Central memory CD8-positive, alpha-beta T cell (primary cell): ENCODE results near the gene PPARA.
A peak's percentile ranks its signal among the peaks of the same experiment; 100 is the strongest.
"Not testable (repeated sequence)": the region's sequence is repeated elsewhere in the genome, so short reads cannot be mapped to it uniquely, and the experiment has no call there.

Experiments used
- ATAC-seq: fragments of 150-1000 bp; cut with Tn5 transposase; replicated peaks from 2 replicates; pipeline ENCODE4 v1.10.0; 2022; ENCODE audit warnings: mild to moderate bottlenecking, moderate FRiP score, moderate number of reproducible peaks; ENCODE audit not compliant: poor library complexity, severe bottlenecking; ENCODE audit errors: extremely low read depth
- DNase-seq, 2 donors: peaks; one replicate each; pipeline ENCODE4 v3.0.0; 2021; ENCODE audit warnings: low spot score in 2 of 2
- H3K27ac Mint-ChIP-seq: one replicate; pipeline ENCODE4 v1.8.0; 2022; ENCODE audit warnings: low read depth, mild to moderate bottlenecking, moderate library complexity, mixed read lengths
- H3K27me3 Mint-ChIP-seq: one replicate; pipeline ENCODE4 v1.8.0; 2022; ENCODE audit warnings: mixed read lengths
- H3K36me3 Mint-ChIP-seq: one replicate; pipeline ENCODE4 v1.8.0; 2022; ENCODE audit warnings: mild to moderate bottlenecking, moderate library complexity, mixed read lengths; ENCODE audit not compliant: insufficient read depth
- H3K4me1 Mint-ChIP-seq: one replicate; pipeline ENCODE4 v1.8.0; 2022; ENCODE audit warnings: mixed read lengths
- H3K4me3 Mint-ChIP-seq: one replicate; pipeline ENCODE4 v1.8.0; 2022; ENCODE audit warnings: mild to moderate bottlenecking, moderate library complexity, mixed read lengths
- H3K9me3 Mint-ChIP-seq: one replicate; pipeline ENCODE4 v1.8.0; 2022; ENCODE audit warnings: mixed read lengths

Gene PPARA

DNA sequence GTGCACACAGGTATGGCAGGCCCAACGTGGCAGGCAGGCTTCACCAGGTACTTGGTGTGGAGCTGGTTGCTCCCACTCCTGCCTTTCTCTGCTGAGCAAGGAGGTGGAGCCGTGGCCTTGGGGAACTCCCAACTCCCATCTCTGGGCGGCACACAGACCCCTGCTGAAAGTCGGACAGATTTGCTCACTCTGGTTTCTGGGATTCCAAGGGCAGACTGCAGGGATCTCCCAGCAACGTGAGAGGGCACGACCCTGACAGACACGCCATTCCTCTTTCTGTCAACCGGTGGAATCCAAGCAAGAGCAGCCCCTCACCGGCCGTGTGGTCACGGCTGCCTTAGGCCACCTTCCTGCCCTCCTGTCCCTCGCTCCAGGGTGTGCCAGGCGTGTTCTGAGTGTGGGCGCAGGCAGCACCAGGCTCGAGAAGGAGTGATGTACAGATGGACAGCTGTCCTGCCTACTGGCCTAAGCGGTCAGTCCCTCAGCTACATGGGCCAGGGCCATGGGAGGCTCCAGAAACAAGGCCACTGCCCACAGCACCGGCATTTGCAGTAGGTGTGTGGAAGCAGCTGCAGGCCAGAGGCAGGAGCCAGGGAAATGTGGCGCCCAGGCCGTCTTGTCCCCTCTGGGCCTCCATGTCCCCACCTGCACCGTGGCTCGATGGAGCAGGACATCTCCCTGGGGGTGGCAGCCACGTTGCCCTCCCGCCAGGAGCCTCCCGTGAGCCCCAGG lies 13.7 kb upstream of the PPARA start:
- H3K4me3 Mint-ChIP-seq, result no peak overlapping the region
- DNase-seq, result no peak
- H3K27ac Mint-ChIP-seq, result no peak overlapping the region
- no peaks in the 10 kb centered on the region for H3K36me3 Mint-ChIP-seq
- no peaks in the 10 kb centered on the region for H3K27me3 Mint-ChIP-seq
- H3K4me1 Mint-ChIP-seq, result peaks cover 3% of the 10 kb centered on the region
- no peak for ATAC-seq
- H3K9me3 Mint-ChIP-seq, result no peaks in the 10 kb centered on the region

DNA sequence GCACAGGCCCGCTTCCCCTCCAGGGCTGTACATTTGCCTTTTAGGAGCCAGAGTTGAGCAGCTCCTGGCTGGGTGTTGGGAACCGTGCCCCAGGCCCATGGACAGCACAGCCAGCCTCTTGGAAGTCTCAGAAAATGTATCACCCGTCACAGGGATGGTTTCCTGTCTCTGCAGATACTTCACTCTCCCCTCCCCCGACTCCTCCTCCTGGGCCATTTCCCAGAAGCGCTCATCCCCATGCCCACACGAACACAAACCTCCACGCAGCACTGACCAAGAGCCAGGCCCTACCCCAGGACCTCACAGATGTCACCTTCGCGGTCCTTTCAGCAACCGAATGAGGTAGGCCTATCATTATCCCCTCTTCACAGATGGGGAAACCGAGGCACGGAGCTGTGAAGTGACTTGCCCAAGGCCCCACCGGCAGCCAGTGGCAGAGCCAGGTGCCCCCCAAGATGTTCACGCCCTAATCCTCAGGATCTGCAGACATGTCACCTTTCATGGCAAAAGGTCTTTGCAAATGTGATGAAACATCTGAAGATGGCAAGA lies 13.0 kb upstream of the PPARA start:
- ATAC-seq (no peak), DNase-seq (no peak)
- Mint-ChIP-seq H3K36me3 (no peaks in the 10 kb centered on the region), H3K4me1 (peaks cover 4% of the 10 kb centered on the region), H3K27me3 (no peaks in the 10 kb centered on the region), H3K9me3 (no peaks in the 10 kb centered on the region), H3K27ac (no peak overlapping the region), H3K4me3 (no peak overlapping the region)

DNA sequence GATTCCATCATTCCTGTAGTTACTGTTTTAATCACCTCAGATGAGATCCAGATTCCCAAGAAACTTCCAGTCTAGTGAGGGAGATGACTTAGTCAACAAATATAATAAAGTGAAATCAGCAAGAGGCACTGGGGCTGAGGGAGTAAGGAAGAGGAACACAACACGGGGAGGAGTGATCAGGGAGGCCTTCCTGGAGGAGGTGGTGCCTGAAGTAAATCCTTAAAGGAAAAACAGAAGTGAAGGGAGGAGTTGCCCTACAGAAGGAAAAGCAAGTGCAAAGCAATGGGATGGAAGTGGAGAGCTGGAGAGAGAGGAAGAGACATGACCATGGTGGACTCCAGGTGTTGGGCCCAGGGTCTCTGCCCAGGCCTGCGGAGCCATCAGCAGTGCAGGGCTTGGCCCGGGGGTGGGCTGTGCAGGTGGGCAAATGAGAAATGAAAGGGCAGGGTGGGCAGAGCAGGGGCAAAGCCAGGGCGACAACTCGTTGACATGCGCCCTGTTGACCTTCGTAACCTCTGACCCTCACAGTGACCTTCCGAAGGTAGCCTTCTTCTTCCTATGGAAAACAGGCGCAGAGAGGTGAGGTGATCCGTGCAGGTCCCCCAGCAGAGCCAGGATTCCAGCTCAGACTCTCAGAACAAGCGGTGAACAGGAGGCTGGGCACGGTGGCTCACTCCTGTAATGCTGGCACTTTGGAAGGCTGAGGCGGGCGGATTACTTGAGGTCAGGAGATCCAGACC lies 12.1 kb upstream of the PPARA start:
- Mint-ChIP-seq H3K9me3 (no peaks in the 10 kb centered on the region), H3K27me3 (no peaks in the 10 kb centered on the region), H3K4me3 (no peak overlapping the region), H3K36me3 (peaks cover 2% of the 10 kb centered on the region), H3K4me1 (peaks cover 4% of the 10 kb centered on the region), H3K27ac (peak overlapping the region; percentile 68)
- ATAC-seq (no peak), DNase-seq (no peak)

DNA sequence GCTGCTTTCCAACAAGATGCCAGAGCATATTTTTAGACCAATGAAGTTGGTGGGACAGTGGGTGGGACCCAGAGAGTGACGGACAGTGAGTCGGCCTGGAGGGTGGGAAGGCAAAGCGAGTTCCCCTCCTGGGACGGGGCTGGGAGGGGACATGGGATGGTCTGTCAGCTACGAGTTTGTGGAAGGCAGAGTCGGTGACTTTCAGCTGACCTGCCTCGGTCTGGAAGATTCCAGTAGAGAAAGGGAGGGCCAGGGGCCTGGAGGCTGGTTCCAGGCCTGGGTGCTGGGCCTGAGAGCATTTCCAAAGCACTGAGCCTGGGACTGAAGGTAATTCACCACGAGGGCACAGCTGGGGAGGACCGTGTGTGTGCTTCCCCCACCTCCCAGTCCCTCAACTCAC lies 10.9 kb upstream of the PPARA start:
- not testable (repeated sequence) for H3K27me3 Mint-ChIP-seq, ATAC-seq, DNase-seq, H3K9me3 Mint-ChIP-seq, H3K36me3 Mint-ChIP-seq, H3K27ac Mint-ChIP-seq, H3K4me1 Mint-ChIP-seq, H3K4me3 Mint-ChIP-seq

DNA sequence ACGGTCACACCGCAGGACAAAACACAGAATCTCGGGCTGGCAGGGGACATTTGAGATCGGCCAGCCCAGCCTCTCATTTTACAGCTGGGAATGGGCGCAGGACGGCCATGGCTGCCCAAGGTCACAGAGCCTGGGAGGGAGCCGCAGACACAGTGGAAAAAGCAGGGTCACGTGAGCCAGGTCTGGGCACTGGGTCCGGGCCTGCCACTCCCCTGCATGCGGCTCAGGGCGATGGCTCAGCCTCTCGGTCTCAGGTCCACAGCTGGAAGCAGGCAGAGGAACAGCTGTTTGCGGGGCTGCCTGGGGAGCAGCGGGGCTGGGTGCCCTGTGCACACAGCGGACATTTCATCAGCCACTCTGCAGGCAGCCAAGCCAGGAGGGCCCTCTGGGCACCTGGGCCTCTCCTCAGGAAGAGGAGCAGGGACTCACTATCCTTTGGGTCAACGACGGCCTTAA lies 10.4 kb upstream of the PPARA start:
- H3K4me3 Mint-ChIP-seq, result no peak overlapping the region

DNA sequence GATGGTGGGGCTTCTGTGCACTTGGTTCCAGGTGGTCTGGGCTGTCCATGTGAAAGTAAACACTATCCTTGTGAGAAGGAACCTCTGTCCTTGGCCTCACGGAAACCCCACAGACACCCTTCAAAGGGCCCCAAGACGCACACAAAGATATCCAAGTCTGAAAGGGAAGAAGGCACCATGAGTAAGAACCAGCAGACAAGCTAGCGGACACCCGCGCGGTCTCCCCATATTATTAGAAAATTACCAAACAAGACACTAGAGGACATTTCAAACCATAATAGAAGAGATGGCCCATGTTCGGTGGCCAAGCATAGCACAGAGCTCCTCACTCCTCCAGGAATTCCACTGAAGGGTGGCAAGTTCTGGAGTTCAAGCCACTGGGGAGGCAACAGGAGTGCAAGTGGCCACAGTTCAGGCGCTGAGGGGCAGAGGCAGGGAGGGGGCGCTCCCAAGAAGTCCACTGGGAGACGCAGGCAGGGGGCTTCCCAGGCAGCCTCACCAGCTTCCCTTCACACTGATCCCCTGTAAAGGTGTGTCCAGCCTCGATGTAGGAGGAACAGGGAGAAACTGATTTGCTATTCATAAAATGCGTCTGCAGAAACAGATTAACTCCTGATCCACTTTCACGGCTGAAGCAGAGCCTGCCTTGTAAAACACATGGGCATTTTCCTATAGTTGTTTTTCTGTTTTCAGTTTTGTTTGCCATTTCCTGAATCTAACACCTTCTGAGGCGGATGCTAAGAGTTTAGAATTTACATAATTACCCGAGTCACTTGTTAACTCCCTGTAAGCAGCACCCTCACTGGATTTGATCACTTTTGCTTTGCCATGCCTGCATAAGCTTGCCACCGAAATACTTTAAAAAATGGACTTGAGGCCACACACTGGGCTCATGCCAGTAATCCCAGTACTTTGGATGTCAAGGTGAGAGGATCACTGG lies 9.1 kb upstream of the PPARA start:
- ATAC-seq (no peak), DNase-seq (no peak)
- Mint-ChIP-seq H3K4me1 (peaks cover 4% of the 10 kb centered on the region), H3K27ac (no peak overlapping the region), H3K36me3 (peaks cover 2% of the 10 kb centered on the region), H3K4me3 (no peak overlapping the region), H3K27me3 (no peaks in the 10 kb centered on the region), H3K9me3 (no peaks in the 10 kb centered on the region)

More for the DNA sequence above, 10.4 kb upstream of the PPARA start:
- H3K4me1 Mint-ChIP-seq, result peaks cover 4% of the 10 kb centered on the region
- peaks cover 2% of the 10 kb centered on the region for H3K36me3 Mint-ChIP-seq
- H3K9me3 Mint-ChIP-seq, result no peaks in the 10 kb centered on the region
- ATAC-seq (no peak), DNase-seq (no peak)
- H3K27ac Mint-ChIP-seq, result no peak overlapping the region
- no peaks in the 10 kb centered on the region for H3K27me3 Mint-ChIP-seq

DNA sequence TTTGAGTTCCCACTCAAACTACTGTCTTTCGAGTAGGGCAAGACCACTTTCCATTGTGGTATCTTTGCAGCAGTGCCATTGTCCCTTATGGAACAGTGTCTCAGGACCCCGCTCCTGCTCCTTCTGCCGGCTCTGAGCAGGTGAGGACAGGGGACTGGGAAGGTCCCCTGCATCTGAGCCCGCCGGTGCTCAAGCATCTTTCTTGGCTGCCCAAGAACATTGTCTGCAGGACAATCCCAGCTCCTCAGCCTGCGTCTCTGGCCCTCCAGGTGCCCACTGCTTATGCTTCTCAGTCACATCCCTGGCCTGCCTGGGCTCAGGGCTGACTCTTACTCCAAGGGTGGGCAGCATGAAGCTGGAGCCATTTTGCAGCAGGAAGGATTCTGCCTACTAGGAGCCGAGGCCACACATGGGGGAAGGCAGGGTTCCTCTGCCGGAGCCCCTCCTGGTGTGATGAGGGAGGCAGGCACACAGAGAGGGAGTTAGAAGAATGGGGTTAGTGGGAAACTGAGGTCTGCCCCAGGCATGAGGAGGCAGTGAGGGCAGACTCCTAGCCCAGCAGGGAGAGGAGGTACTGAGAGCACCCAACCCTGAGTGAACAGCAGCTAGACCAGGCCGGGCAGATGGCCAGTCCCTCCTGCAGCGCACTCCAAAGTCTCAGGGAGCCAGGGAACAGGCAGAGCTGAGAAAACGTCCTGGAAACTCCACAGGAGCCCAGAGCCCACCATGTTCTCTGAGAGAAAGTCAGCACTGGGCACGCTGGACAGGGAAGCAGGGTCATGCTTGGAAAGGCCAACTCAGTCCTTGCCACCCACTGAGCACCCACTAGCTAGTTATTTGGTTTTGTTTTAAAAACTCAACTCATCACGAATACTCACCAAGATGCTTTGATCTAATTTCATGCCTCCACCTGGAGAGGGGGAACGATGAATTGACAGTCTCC lies 7.5 kb upstream of the PPARA start:
- no peaks in the 10 kb centered on the region for H3K9me3 Mint-ChIP-seq
- ATAC-seq (no peak), DNase-seq (no peak)
- no peaks in the 10 kb centered on the region for H3K27me3 Mint-ChIP-seq
- H3K4me3 Mint-ChIP-seq, result no peak overlapping the region
- H3K27ac Mint-ChIP-seq, result no peak overlapping the region
- peaks cover 2% of the 10 kb centered on the region for H3K36me3 Mint-ChIP-seq
- peaks cover 4% of the 10 kb centered on the region for H3K4me1 Mint-ChIP-seq

DNA sequence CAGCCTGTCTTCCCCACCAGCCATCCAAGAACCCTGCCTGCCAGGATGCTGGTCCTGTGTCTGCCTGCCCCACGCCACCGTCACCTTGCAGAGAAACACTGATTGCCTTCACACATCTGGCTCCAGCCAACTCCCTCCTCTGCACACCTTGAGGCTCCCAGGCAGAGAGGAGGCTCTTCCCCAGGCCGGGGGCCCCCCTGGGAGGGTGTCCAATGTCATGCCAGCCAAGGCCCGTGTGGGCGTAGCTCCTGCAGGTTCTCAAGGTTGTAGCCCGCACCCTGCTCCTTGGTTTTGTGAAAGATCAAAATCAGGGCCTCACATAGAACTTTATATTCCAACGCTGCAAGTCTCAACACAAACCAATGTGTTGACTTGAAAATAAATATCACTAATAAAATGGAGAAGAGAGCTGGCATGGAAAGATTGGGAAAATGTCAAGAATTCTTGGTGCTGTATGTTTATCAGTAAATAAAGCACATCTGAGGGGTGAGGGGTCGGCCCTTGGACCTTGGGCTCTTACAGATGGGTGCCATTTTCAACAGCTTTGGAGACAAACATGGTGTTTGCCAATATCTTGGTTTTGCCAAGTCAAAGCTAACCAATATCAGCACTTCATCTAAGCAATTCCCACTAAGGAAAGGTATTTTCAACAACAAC lies 6.7 kb upstream of the PPARA start:
- peaks cover 4% of the 10 kb centered on the region for H3K4me1 Mint-ChIP-seq
- no peaks in the 10 kb centered on the region for H3K9me3 Mint-ChIP-seq
- peaks cover 2% of the 10 kb centered on the region for H3K36me3 Mint-ChIP-seq
- no peak overlapping the region for H3K4me3 Mint-ChIP-seq
- no peak for DNase-seq
- H3K27me3 Mint-ChIP-seq, result no peaks in the 10 kb centered on the region
- no peak for ATAC-seq
- no peak overlapping the region for H3K27ac Mint-ChIP-seq

DNA sequence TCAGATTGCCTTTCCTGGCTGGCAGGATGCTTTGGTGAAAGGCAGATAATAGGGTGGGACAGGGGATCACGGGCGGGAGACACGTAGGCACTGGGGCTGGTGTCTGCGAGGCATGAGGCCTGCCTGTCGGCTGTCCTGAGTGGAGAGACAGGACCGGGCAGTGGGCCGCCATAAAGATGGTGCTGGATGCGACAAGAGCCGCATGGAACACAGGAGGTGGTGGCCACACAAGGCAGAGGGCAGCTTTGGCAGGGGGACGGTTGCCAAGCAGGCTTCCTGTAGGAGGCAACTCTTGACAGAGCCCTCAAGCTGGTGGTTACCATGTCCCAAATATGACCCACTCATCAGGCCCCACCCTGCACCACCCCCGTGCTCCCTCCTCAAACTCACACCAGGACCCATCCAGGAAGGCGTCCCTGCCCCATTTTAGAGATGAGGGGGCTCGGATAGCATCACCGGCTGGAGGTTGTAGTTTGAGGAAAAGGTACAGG lies 4.9 kb upstream of the PPARA start:
- no peak overlapping the region for H3K27ac Mint-ChIP-seq
- peaks cover 5% of the 10 kb centered on the region for H3K36me3 Mint-ChIP-seq
- no peaks in the 10 kb centered on the region for H3K27me3 Mint-ChIP-seq
- no peak overlapping the region for H3K4me3 Mint-ChIP-seq
- peaks cover 16% of the 10 kb centered on the region for H3K4me1 Mint-ChIP-seq
- DNase-seq (no peak), ATAC-seq (no peak)
- H3K9me3 Mint-ChIP-seq, result no peaks in the 10 kb centered on the region

DNA sequence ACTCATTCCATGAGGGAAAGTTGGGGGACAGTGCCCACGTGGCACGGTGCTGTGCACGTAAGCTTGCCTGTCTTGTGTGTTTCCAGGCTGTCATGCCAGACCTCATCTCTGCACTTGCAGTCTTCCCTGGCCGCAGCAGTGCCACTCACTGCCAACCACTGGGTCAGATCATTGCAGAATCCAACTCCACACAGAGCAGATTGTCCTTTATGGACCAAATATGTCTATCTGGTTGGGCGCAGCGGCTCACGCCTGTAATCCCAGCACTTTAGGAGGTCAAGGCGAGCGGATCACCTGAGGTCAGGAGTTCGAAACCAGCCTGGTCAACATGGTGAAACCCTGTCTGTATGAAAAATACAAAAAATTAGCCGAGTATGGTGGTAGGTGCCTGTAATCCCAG lies 4.4 kb upstream of the PPARA start:
- no peak for DNase-seq
- H3K4me3 Mint-ChIP-seq, result no peak overlapping the region
- peaks cover 5% of the 10 kb centered on the region for H3K36me3 Mint-ChIP-seq
- H3K9me3 Mint-ChIP-seq, result no peaks in the 10 kb centered on the region
- no peak for ATAC-seq
- H3K4me1 Mint-ChIP-seq, result peaks cover 16% of the 10 kb centered on the region
- no peaks in the 10 kb centered on the region for H3K27me3 Mint-ChIP-seq
- no peak overlapping the region for H3K27ac Mint-ChIP-seq

DNA sequence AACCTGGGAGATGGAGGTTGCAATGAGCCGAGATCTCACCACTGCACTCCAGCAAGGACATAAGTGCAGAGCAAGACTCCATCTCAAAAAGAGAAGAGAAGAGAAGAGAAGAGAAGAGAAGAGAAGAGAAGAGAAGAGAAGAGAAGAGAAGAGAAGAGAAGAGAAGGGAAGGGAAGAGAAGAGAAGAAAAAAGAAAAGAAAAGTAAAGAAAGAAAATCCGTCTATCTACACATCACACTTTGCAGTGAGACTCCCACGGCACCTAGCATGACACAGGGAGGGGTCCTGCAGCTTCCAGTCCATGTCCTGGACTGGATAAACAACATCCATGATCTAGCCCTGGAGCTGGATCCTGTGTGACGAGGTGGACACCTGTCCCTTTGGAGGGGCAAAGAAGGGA lies 4.0 kb upstream of the PPARA start:
- Mint-ChIP-seq H3K4me1 (peaks cover 16% of the 10 kb centered on the region), H3K9me3 (no peaks in the 10 kb centered on the region), H3K36me3 (peaks cover 5% of the 10 kb centered on the region), H3K27ac (no peak overlapping the region), H3K4me3 (no peak overlapping the region), H3K27me3 (no peaks in the 10 kb centered on the region)
- no peak for ATAC-seq
- no peak for DNase-seq
